HepG2 (cell line): Measurements from ENCODE around the gene GAPDH. TPM values are rescaled to one million over a fixed set of nuclear protein-coding genes. Genes with fewer than 3 reads are reported as not detected.

ENCODE experiments used
- CENPX ChIP-seq: sonication (generic); formaldehyde crosslinking; IDR thresholded peaks from 2 replicates; pipeline ENCODE4 v1.9.0; 2021; ENCODE audit warnings: mild to moderate bottlenecking, missing genetic modification reagents, moderate library complexity
- DNMT3B ChIP-seq: conservative IDR thresholded peaks from 2 replicates; pipeline ENCODE4 v1.6.1; 2016; ENCODE audit warnings: missing biosample characterization, control low read depth
- ELF1 ChIP-seq: sonication (generic); formaldehyde crosslinking; IDR thresholded peaks from 2 replicates; pipeline ENCODE4 v1.4.0; 2020; ENCODE audit warnings: missing genetic modification reagents
- ETV5 ChIP-seq: IDR thresholded peaks from 2 replicates; pipeline ENCODE4 v1.6.1; 2018; ENCODE audit warnings: missing biosample characterization, missing genetic modification reagents, inconsistent platforms, borderline replicate concordance
- MLX ChIP-seq: IDR thresholded peaks from 2 replicates; pipeline ENCODE4 v1.6.1; 2016
- PHB2 ChIP-seq: fragments of 450-650 bp; IDR thresholded peaks from 2 replicates; pipeline ENCODE4 v1.6.1; 2018; ENCODE audit not compliant: partially characterized antibody
- SIN3B ChIP-seq: fragments of 150-350 bp; IDR thresholded peaks from 2 replicates; pipeline ENCODE4 v1.6.1; 2014; ENCODE audit warnings: low read length
- SMARCC2 ChIP-seq: fragments of 450-650 bp; IDR thresholded peaks from 2 replicates; pipeline ENCODE4 v1.6.1; 2017; ENCODE audit warnings: antibody characterized with exemption, mild to moderate bottlenecking
- SNAPC4 ChIP-seq: sonication (generic); formaldehyde crosslinking; IDR thresholded peaks from 2 replicates; pipeline ENCODE4 v1.4.0; 2020; ENCODE audit warnings: mild to moderate bottlenecking, missing genetic modification reagents
- SP5 ChIP-seq: IDR thresholded peaks from 2 replicates; pipeline ENCODE4 v1.6.1; 2016; ENCODE audit warnings: low read depth, borderline replicate concordance
- TEAD2 ChIP-seq: sonication (generic); formaldehyde crosslinking; IDR thresholded peaks from 2 replicates; pipeline ENCODE4 v1.9.0; 2021; ENCODE audit warnings: missing genetic modification reagents
- ZFP41 ChIP-seq: sonication (generic); formaldehyde crosslinking; IDR thresholded peaks from 2 replicates; pipeline ENCODE4 v1.4.0; 2020; ENCODE audit warnings: mild to moderate bottlenecking, missing genetic modification reagents, borderline replicate concordance
- ZNF317 ChIP-seq: sonication (generic); formaldehyde crosslinking; IDR thresholded peaks from 2 replicates; pipeline ENCODE4 v1.5.0; 2020; ENCODE audit warnings: mild to moderate bottlenecking, missing genetic modification reagents
- ZNF335 ChIP-seq: sonication (generic); formaldehyde crosslinking; IDR thresholded peaks from 2 replicates; pipeline ENCODE4 v1.4.0; 2020; ENCODE audit warnings: missing genetic modification reagents
- ZNF644 ChIP-seq: IDR thresholded peaks from 2 replicates; pipeline ENCODE4 v1.6.1; 2016; ENCODE audit warnings: low read depth
- ZNF792 ChIP-seq: IDR thresholded peaks from 2 replicates; pipeline ENCODE4 v1.6.1; 2016
- polyA plus RNA-seq, 8 experiments: library from polyadenylated mRNA; depleted of rRNA in 3 of 8; stranded (reverse) in 7 of 8; unstranded in 1 of 8; fragments of >200 nt; fragmentation: Illumina TruSeq in 4 of 8; extraction: Trizol in 4 of 8; gene quantifications; 2 replicates each; pipeline versions ENCODE4 v1.2.1 to v1.2.3, GENCODE V29; 2011 to 2016; ENCODE audit warnings: low read depth in 4 of 8, missing spikeins in 1 of 8, mixed read lengths in 1 of 8; ENCODE audit not compliant: insufficient read depth in 1 of 8
- total RNA-seq, 5 experiments: library from RNA; depleted of rRNA; stranded (reverse); fragments of >200 nt; fragmentation: Illumina TruSeq; extraction: Trizol; gene quantifications; 2 replicates each; pipeline ENCODE4 v1.2.3, GENCODE V29; 2016; ENCODE audit warnings: low read depth in 1 of 5
- TF ChIP-seq, protein P1 (sequence below): sonication (generic); formaldehyde crosslinking; IDR thresholded peaks from 2 replicates; pipeline ENCODE4 v1.8.0; 2022; ENCODE audit warnings: low read depth, missing genetic modification reagents
- TF ChIP-seq, protein P2 (sequence below): sonication (generic); formaldehyde crosslinking; IDR thresholded peaks from 2 replicates; pipeline ENCODE4 v1.4.0; 2020; ENCODE audit warnings: missing genetic modification reagents
- TF ChIP-seq, protein P3 (sequence below): IDR thresholded peaks from 2 replicates; pipeline ENCODE4 v1.6.1; 2016; ENCODE audit warnings: low read depth, borderline replicate concordance

Gene GAPDH
- total and polyA plus RNA-seq, 2 of the 13 experiments (the other 11 are each of a cell fraction or from before 2014, with no cell fraction given), result 3,038 to 12,722 TPM

DNA sequence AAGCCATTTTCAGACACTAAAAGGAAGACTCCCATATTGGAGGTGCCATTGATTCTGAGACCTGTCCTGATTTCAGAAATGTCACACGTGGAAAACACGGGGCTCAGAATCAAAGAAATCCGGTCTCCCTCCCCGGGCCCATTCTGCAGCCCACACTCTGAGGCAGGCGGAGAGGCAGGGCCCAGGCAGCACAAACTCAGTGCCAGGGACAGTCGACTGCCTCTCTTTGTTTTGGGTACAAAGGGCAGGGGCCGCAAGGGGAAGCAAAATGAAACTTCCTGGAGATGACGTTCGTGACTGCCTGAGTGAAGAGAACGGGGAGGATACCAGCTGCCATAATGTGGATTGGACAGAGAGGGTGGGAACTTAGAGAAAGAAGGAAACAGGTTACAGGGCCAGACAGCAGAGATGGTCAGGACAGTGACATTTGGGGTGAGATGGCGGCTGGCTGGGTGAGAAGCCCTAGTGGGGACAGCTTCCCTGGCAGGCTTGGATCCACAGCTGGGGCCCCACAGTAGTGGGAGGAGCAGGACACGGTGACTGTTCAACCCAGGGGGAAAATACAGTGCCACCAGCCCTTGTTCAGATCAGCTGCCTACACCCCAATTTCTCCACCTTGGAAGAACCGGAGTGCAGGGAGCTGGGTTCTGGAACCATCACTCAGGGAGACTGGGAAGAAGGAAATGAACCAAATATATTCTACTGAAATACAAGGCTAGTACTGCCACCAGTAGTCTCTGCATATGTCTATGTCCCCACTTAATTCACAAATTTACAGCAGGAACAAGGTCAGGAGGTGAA is 8.1 kb downstream of the GAPDH start (continued):
- TF ChIP-seq, protein P1, sequence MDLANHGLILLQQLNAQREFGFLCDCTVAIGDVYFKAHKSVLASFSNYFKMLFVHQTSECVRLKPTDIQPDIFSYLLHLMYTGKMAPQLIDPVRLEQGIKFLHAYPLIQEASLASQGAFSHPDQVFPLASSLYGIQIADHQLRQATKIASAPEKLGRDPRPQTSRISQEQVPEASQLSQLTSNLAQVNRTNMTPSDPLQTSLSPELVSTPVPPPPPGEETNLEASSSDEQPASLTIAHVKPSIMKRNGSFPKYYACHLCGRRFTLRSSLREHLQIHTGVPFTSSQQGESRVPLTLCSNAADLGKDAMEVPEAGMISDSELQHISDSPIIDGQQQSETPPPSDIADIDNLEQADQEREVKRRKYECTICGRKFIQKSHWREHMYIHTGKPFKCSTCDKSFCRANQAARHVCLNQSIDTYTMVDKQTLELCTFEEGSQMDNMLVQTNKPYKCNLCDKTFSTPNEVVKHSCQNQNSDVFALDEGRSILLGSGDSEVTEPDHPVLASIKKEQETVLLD (CRISPR knock-in tag), result no peak
- TF ChIP-seq DNMT3B (CRISPR knock-in tag) (no peak), ZNF644 (peak; percentile 81; the same call in 1 of the 2 replicates), ZNF317 (peak; percentile 97), ZNF792 (peak; percentile 60; the same call in 1 of the 2 replicates), SMARCC2 (no peak), CENPX (no peak), MLX (CRISPR knock-in tag) (0 out of 2 replicates have a peak, but pooled peaks have one; percentile 54), ZNF335 (CRISPR knock-in tag) (peak; percentile 49; the same call in 1 of the 2 replicates), ZFP41 (CRISPR knock-in tag) (no peak), SIN3B (no peak), ELF1 (CRISPR knock-in tag) (peak; percentile 77), SP5 (CRISPR knock-in tag) (no peak; the same call in 1 of the 2 replicates), PHB2 (no peak), SNAPC4 (no peak), ETV5 (CRISPR knock-in tag) (peak; percentile 86), TEAD2 (CRISPR knock-in tag) (no peak)
- TF ChIP-seq, protein P2, sequence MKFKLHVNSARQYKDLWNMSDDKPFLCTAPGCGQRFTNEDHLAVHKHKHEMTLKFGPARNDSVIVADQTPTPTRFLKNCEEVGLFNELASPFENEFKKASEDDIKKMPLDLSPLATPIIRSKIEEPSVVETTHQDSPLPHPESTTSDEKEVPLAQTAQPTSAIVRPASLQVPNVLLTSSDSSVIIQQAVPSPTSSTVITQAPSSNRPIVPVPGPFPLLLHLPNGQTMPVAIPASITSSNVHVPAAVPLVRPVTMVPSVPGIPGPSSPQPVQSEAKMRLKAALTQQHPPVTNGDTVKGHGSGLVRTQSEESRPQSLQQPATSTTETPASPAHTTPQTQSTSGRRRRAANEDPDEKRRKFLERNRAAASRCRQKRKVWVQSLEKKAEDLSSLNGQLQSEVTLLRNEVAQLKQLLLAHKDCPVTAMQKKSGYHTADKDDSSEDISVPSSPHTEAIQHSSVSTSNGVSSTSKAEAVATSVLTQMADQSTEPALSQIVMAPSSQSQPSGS (CRISPR knock-in tag), result peak; percentile 73
- TF ChIP-seq, protein P3, sequence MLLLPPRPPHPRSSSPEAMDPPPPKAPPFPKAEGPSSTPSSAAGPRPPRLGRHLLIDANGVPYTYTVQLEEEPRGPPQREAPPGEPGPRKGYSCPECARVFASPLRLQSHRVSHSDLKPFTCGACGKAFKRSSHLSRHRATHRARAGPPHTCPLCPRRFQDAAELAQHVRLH (CRISPR knock-in tag), result peak; percentile 26; the same call in 1 of the 2 replicates
